HepG2 (cell line): ENCODE measurements around the gene SMLR1. TPM values are rescaled to one million over a fixed set of nuclear protein-coding genes. Genes with fewer than 3 reads are reported as not detected.

Experiments
- ERF ChIP-seq: IDR thresholded peaks from 2 replicates; pipeline ENCODE4 v1.6.1; 2018; ENCODE audit warnings: missing biosample characterization, missing genetic modification reagents
- ETV5 ChIP-seq: IDR thresholded peaks from 2 replicates; pipeline ENCODE4 v1.6.1; 2018; ENCODE audit warnings: missing biosample characterization, missing genetic modification reagents, inconsistent platforms, borderline replicate concordance
- IRF2 ChIP-seq: IDR thresholded peaks from 2 replicates; pipeline ENCODE4 v1.6.1; 2018; ENCODE audit warnings: missing genetic modification reagents, missing compliant biosample characterization
- KDM2A ChIP-seq: sonication (generic); formaldehyde crosslinking; IDR thresholded peaks from 2 replicates; pipeline ENCODE4 v1.4.0; 2020; ENCODE audit warnings: low read depth, missing genetic modification reagents, borderline replicate concordance
- MEF2D ChIP-seq: sonication (generic); formaldehyde crosslinking; IDR thresholded peaks from 2 replicates; pipeline ENCODE4 v1.5.1; 2020; ENCODE audit warnings: mild to moderate bottlenecking, missing genetic modification reagents
- RFX3 ChIP-seq: IDR thresholded peaks from 2 replicates; pipeline ENCODE4 v1.6.1; 2016; ENCODE audit warnings: missing biosample characterization, missing genetic modification reagents
- SALL1 ChIP-seq: sonication (generic); formaldehyde crosslinking; IDR thresholded peaks from 2 replicates; pipeline ENCODE4 v1.8.0; 2022; ENCODE audit warnings: mild to moderate bottlenecking, missing genetic modification reagents
- SOX6 ChIP-seq, 2 experiments: fragments of 450-650 bp in 1 of 2; sonication (generic) in 1 of 2; formaldehyde crosslinking in 1 of 2; IDR thresholded peaks; 2 replicates each; pipeline versions ENCODE4 v1.4.0 to v1.6.1; 2017 to 2020; ENCODE audit warnings: antibody characterized with exemption in 1 of 2, mild to moderate bottlenecking in 1 of 2, missing genetic modification reagents in 1 of 2
- TARDBP ChIP-seq: sonication (generic); formaldehyde crosslinking; IDR thresholded peaks from 2 replicates; pipeline ENCODE4 v1.8.0; 2022; ENCODE audit warnings: mild to moderate bottlenecking, missing genetic modification reagents
- TGIF2 ChIP-seq: IDR thresholded peaks from 2 replicates; pipeline ENCODE4 v1.6.1; 2016; ENCODE audit warnings: control low read depth, missing compliant biosample characterization
- WIZ ChIP-seq: sonication (generic); formaldehyde crosslinking; IDR thresholded peaks from 2 replicates; pipeline ENCODE4 v1.5.1; 2020; ENCODE audit warnings: mild to moderate bottlenecking, missing genetic modification reagents
- ZNF331 ChIP-seq: sonication (generic); formaldehyde crosslinking; IDR thresholded peaks from 2 replicates; pipeline ENCODE4 v1.4.0; 2020; ENCODE audit warnings: missing genetic modification reagents
- ZNF761 ChIP-seq: sonication (generic); formaldehyde crosslinking; conservative IDR thresholded peaks from 2 replicates; pipeline ENCODE4 v1.4.0; 2020; ENCODE audit warnings: mild to moderate bottlenecking, missing genetic modification reagents
- polyA plus RNA-seq, 8 experiments: library from polyadenylated mRNA; depleted of rRNA in 3 of 8; stranded (reverse) in 7 of 8; unstranded in 1 of 8; fragments of >200 nt; fragmentation: Illumina TruSeq in 4 of 8; extraction: Trizol in 4 of 8; gene quantifications; 2 replicates each; pipeline versions ENCODE4 v1.2.1 to v1.2.3, GENCODE V29; 2011 to 2016; ENCODE audit warnings: low read depth in 4 of 8, missing spikeins in 1 of 8, mixed read lengths in 1 of 8; ENCODE audit not compliant: insufficient read depth in 1 of 8
- total RNA-seq, 5 experiments: library from RNA; depleted of rRNA; stranded (reverse); fragments of >200 nt; fragmentation: Illumina TruSeq; extraction: Trizol; gene quantifications; 2 replicates each; pipeline ENCODE4 v1.2.3, GENCODE V29; 2016; ENCODE audit warnings: low read depth in 1 of 5
- TF ChIP-seq, protein P1 (sequence below): IDR thresholded peaks from 2 replicates; pipeline ENCODE4 v1.6.1; 2018; ENCODE audit warnings: missing genetic modification reagents, mild to moderate bottlenecking, missing compliant biosample characterization
- TF ChIP-seq, protein P2 (sequence below): sonication (generic); formaldehyde crosslinking; IDR thresholded peaks from 2 replicates; pipeline ENCODE4 v1.4.0; 2020; ENCODE audit warnings: missing genetic modification reagents
- TF ChIP-seq, protein P3 (sequence below), 2 experiments: sonication (generic) in 1 of 2; formaldehyde crosslinking in 1 of 2; IDR thresholded peaks; 2 replicates each; pipeline versions ENCODE4 v1.4.0 to v1.6.1; 2018 to 2020; ENCODE audit warnings: missing genetic modification reagents in 2 of 2, borderline replicate concordance in 1 of 2, low read depth in 1 of 2, mild to moderate bottlenecking in 1 of 2, missing biosample characterization in 1 of 2
- TF ChIP-seq, protein P4 (sequence below): IDR thresholded peaks from 2 replicates; pipeline ENCODE4 v1.4.0; 2020; ENCODE audit warnings: mild to moderate bottlenecking, missing genetic modification reagents
- TF ChIP-seq, protein P5 (sequence below): sonication (generic); formaldehyde crosslinking; IDR thresholded peaks from 2 replicates; pipeline ENCODE4 v1.5.1; 2020; ENCODE audit warnings: mild to moderate bottlenecking, moderate library complexity, missing genetic modification reagents

SMLR1 gene
- total and polyA plus RNA-seq, 2 of the 13 experiments (the other 11 are each of a cell fraction or from before 2014, with no cell fraction given), result 41.8 to 104 TPM

DNA sequence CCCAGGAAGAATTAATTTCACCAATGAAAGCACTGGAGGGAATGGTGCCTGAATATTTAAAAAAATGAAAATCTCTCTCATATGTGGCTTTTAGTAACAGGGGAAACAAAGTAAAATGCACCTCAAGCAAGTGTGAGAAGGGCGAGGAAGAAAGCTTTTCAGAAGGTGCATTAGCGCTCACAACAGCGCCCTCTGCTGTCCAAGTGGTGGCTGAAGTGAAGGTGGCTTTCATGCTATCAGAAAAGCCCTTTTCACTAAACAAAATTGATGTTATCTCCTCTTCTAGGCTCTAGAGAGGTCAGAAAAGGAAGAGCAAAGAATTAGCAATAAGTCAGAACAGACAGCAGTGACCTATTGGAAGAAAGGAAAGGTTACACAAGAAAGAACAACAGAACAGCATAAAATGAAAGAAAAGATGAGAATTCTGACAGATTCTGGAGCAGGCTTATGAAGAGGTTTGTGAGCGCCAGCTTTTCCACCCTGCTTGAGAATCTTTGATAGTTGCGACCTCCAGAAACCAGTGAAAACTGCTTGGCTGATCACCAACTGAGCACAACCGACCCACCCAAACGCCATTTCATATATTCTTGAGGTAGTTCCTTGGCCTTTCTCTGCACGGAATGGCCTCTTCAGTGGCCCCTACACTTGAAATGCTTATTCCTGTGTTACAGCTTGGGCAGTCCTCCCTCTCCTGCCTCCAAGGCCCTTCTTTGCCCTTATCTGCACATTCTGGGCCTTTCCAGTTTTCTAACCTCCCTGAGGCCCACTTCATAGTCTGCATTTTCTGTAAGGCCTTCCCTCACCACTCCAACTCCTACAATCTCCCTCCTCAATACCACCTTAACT, 45.3 kb downstream of the SMLR1 start (continued):
- TF ChIP-seq TGIF2 (peak; percentile 26; the same call in 1 of the 2 replicates), ERF (CRISPR knock-in tag) (0 out of 2 replicates have a peak, but pooled peaks have one; percentile 47), SALL1 (peak; percentile 42; the same call in 1 of the 2 replicates), ZNF761 (CRISPR knock-in tag) (no peak), KDM2A (CRISPR knock-in tag) (peak; percentile 41; the same call in 1 of the 2 replicates), SOX6 (IDR thresholded peaks at IDR 0.05) (no peak), SOX6 (CRISPR knock-in tag; IDR thresholded peaks at IDR 0.05) (peak; percentile 25; the same call in 1 of the 2 replicates), TARDBP (CRISPR knock-in tag) (no peak), MEF2D (CRISPR knock-in tag) (0 out of 2 replicates have a peak, but pooled peaks have one; percentile 14), RFX3 (CRISPR knock-in tag) (no peak), ETV5 (CRISPR knock-in tag) (no peak), ZNF331 (0 out of 2 replicates have a peak, but pooled peaks have one; percentile 16), WIZ (0 out of 2 replicates have a peak, but pooled peaks have one; percentile 42), IRF2 (CRISPR knock-in tag) (peak; percentile 39; the same call in 1 of the 2 replicates)
- TF ChIP-seq, protein P1, sequence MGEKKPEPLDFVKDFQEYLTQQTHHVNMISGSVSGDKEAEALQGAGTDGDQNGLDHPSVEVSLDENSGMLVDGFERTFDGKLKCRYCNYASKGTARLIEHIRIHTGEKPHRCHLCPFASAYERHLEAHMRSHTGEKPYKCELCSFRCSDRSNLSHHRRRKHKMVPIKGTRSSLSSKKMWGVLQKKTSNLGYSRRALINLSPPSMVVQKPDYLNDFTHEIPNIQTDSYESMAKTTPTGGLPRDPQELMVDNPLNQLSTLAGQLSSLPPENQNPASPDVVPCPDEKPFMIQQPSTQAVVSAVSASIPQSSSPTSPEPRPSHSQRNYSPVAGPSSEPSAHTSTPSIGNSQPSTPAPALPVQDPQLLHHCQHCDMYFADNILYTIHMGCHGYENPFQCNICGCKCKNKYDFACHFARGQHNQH (CRISPR knock-in tag), result peak; percentile 46; the same call in 1 of the 2 replicates
- TF ChIP-seq, protein P2, sequence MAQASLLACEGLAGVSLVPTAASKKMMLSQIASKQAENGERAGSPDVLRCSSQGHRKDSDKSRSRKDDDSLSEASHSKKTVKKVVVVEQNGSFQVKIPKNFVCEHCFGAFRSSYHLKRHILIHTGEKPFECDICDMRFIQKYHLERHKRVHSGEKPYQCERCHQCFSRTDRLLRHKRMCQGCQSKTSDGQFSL (CRISPR knock-in tag), result no peak
- TF ChIP-seq, protein P3, sequence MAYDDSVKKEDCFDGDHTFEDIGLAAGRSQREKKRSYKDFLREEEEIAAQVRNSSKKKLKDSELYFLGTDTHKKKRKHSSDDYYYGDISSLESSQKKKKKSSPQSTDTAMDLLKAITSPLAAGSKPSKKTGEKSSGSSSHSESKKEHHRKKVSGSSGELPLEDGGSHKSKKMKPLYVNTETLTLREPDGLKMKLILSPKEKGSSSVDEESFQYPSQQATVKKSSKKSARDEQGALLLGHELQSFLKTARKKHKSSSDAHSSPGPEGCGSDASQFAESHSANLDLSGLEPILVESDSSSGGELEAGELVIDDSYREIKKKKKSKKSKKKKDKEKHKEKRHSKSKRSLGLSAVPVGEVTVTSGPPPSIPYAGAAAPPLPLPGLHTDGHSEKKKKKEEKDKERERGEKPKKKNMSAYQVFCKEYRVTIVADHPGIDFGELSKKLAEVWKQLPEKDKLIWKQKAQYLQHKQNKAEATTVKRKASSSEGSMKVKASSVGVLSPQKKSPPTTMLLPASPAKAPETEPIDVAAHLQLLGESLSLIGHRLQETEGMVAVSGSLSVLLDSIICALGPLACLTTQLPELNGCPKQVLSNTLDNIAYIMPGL (CRISPR knock-in tag; IDR thresholded peaks at IDR 0.05; ENCODE audit: borderline replicate concordance in 1 of 2, low read depth in 1 of 2), result peak; percentile 45 to 59; a peak in 1 of 4 replicates
- TF ChIP-seq, protein P4, sequence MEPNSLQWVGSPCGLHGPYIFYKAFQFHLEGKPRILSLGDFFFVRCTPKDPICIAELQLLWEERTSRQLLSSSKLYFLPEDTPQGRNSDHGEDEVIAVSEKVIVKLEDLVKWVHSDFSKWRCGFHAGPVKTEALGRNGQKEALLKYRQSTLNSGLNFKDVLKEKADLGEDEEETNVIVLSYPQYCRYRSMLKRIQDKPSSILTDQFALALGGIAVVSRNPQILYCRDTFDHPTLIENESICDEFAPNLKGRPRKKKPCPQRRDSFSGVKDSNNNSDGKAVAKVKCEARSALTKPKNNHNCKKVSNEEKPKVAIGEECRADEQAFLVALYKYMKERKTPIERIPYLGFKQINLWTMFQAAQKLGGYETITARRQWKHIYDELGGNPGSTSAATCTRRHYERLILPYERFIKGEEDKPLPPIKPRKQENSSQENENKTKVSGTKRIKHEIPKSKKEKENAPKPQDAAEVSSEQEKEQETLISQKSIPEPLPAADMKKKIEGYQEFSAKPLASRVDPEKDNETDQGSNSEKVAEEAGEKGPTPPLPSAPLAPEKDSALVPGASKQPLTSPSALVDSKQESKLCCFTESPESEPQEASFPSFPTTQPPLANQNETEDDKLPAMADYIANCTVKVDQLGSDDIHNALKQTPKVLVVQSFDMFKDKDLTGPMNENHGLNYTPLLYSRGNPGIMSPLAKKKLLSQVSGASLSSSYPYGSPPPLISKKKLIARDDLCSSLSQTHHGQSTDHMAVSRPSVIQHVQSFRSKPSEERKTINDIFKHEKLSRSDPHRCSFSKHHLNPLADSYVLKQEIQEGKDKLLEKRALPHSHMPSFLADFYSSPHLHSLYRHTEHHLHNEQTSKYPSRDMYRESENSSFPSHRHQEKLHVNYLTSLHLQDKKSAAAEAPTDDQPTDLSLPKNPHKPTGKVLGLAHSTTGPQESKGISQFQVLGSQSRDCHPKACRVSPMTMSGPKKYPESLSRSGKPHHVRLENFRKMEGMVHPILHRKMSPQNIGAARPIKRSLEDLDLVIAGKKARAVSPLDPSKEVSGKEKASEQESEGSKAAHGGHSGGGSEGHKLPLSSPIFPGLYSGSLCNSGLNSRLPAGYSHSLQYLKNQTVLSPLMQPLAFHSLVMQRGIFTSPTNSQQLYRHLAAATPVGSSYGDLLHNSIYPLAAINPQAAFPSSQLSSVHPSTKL (CRISPR knock-in tag), result peak; percentile 63
- TF ChIP-seq, protein P5, sequence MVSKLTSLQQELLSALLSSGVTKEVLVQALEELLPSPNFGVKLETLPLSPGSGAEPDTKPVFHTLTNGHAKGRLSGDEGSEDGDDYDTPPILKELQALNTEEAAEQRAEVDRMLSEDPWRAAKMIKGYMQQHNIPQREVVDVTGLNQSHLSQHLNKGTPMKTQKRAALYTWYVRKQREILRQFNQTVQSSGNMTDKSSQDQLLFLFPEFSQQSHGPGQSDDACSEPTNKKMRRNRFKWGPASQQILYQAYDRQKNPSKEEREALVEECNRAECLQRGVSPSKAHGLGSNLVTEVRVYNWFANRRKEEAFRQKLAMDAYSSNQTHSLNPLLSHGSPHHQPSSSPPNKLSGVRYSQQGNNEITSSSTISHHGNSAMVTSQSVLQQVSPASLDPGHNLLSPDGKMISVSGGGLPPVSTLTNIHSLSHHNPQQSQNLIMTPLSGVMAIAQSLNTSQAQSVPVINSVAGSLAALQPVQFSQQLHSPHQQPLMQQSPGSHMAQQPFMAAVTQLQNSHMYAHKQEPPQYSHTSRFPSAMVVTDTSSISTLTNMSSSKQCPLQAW (CRISPR knock-in tag), result 0 out of 2 replicates have a peak, but pooled peaks have one; percentile 30
